AG09319 (cell line): ENCODE data around the gene ZDHHC9.

Source experiments
- DNase-seq: peaks from one replicate; pipeline ENCODE4 v3.0.0-alpha.2; 2010; ENCODE audit warnings: low read depth; ENCODE audit errors: extremely low read depth
- CTCF ChIP-seq: IDR thresholded peaks from 2 replicates; pipeline ENCODE4 v1.5.1; 2011; ENCODE audit warnings: low read depth, mild to moderate bottlenecking, inconsistent platforms, low read length, moderate library complexity

ZDHHC9 gene

GRCh38 chrX:129798456-129798855, 45.2 kb downstream of the ZDHHC9 start:
- TF ChIP-seq CTCF, result no peak
- no peak for DNase-seq

- DNase-seq, result no peak
- TF ChIP-seq CTCF, result no peak
These were observed 46.3 kb downstream of the ZDHHC9 start for GRCh38 chrX:129797251-129797906.

- no peak for DNase-seq
- TF ChIP-seq CTCF, result no peak
These were observed 48.1 kb downstream of the ZDHHC9 start for GRCh38 chrX:129795584-129795983.

GRCh38 chrX:129793604-129794191, 50.0 kb downstream of the ZDHHC9 start:
- no peak for TF ChIP-seq CTCF
- DNase-seq, result no peak

- DNase-seq, result no peak
- TF ChIP-seq CTCF, result no peak
These were observed 50.9 kb downstream of the ZDHHC9 start for GRCh38 chrX:129792586-129793291.

GRCh38 chrX:129791961-129792570, 51.6 kb downstream of the ZDHHC9 start:
- DNase-seq, result no peak
- TF ChIP-seq CTCF, result no peak

- no peak for DNase-seq
- TF ChIP-seq CTCF, result no peak
These were observed 52.4 kb downstream of the ZDHHC9 start for GRCh38 chrX:129791336-129791735.
